ENCODE data around the gene USP40. TPM values are rescaled to one million over a fixed set of nuclear protein-coding genes. Genes with fewer than 3 reads are reported as not detected.

Gene USP40
- total RNA-seq, 4 donors from 2014 or later, result 41.7 to 68.0 (median 54.2) TPM

- Histone ChIP-seq H3K27me3 (no peaks in the 10 kb centered on the region), H3K36me3 (peaks cover 0 to 57% (median 3%) of the 10 kb centered on the region in 3 donors)
- TF ChIP-seq CTCF (IDR thresholded peaks at IDR 0.05), result no peak
- TF ChIP-seq EP300 (IDR thresholded peaks at IDR 0.05), result no peak
- TF ChIP-seq POLR2A (IDR thresholded peaks at IDR 0.05), result no peak
Observed at GRCh38 chr2:233436691-233437438, 129.7 kb downstream of the USP40 start.

DNA sequence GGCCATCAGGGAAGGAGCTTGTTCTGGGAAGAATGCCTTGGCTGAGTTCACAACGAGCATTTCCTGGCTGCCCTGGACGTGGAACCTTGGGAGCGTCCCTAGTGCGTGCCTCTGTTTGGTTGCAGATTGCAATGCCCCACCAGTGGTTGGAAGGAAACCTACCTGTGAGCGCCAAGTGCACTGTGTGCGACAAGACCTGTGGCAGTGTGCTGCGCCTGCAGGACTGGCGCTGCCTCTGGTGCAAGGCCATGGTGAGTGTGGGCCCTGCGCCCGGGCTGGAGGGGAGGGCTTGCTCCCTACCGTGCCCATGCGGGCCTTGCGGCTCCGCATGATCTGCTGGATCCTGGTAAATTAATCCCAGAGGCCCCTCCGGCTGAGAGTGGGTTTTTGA is 130.4 kb downstream of the USP40 start:
- H3K9me3 ChIP-seq, result no peaks in the 10 kb centered on the region
- H3K27ac ChIP-seq, result no peak overlapping the region
- no peak overlapping the region for H3K4me3 ChIP-seq
- no peaks in the 10 kb centered on the region for H3K27me3 ChIP-seq
- no peak for DNase-seq (ENCODE audit: low spot score in 2 of 2)
- WGBS, 2 donors, result 93 to 95% methylated on average over 6 to 15 of the region's 15 CpGs
- H3K4me1 ChIP-seq, result no peaks in the 10 kb centered on the region
- H3K36me3 ChIP-seq, result peaks cover 0 to 54% (median 3%) of the 10 kb centered on the region in 3 donors
- TF ChIP-seq POLR2A (IDR thresholded peaks at IDR 0.05) (no peak), CTCF (IDR thresholded peaks at IDR 0.05) (no peak), EP300 (IDR thresholded peaks at IDR 0.05) (no peak)

More at GRCh38 chr2:233436691-233437438, 129.7 kb downstream of the USP40 start:
- no peak overlapping the region for H3K27ac ChIP-seq
- no peak for DNase-seq (ENCODE audit: low spot score in 2 of 2)
- H3K4me1 ChIP-seq, result no peaks in the 10 kb centered on the region
- no peaks in the 10 kb centered on the region for H3K9me3 ChIP-seq
- H3K4me3 ChIP-seq, result no peak overlapping the region
- 93% methylated on average over 15 to 16 of the region's 17 CpGs for WGBS, 2 donors

DNA sequence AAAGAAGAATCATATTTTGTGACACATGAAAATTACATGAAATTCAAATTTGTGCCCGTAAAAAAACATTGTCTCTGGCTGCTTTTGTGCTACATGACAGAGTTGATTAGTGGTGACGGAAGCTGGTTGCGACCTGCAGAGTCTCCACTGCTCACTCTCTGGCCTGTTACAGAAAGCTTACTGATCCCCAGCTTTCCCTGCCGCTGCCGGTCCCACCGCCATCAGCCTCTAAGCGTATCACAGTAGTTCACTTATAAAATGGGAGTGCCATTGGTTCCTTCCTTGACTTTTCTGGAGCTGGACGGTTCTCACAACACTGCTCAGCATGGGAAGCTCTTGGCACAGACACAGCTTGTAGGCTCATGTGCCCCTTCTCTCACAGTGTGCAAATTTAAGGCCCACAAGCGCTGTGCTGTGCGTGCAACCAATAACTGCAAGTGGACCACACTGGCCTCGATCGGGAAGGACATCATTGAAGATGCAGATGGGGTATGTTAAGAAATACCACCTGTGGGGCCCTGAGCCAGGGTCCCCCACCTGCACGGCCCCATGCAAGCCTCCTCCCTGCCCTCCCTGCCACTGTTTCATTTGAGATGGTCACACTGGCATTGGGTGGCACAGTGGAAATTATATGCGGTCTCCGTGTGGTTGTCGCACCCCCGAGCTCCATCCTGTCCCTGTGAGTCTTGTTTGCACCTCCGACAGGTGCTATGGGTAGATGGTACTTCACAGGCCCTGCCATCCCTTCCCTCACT is 131.0 kb downstream of the USP40 start:
- 89 to 92% methylated on average over 18 of the region's 18 CpGs for WGBS, 2 donors

DNA sequence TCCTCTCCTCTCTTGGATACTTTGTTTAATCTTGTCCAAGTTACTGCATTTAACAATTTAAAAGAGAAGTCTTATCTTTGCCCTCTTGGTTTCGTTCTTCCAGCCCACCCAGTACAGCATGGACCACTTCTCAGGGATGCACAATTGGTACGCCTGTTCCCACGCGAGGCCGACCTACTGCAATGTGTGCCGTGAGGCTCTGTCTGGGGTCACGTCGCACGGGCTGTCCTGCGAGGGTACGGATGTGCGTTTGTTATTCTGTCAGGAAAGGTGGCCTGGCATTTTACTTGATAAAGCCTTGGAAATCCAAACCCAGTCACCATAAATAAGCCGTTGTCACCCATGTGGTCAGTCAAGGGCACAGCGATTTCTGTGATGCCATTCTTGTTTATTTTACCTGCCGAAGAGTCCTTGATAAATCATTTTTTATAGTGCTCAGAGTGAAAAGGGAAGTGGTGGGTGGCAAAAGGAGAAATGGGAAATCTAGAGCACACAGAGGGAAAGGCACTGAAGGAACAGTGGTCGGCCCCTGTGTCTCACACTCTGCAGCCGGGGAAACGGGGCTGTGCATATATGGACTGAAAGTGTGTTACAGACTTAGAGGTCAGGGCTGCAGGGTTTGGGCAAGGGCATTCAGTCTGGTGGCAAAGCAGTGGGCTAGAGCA is 131.8 kb downstream of the USP40 start:
- Histone ChIP-seq H3K4me3 (no peak overlapping the region), H3K27ac (no peak overlapping the region), H3K4me1 (no peaks in the 10 kb centered on the region), H3K27me3 (no peaks in the 10 kb centered on the region), H3K36me3 (peaks cover 0 to 43% (median 3%) of the 10 kb centered on the region in 3 donors), H3K9me3 (no peaks in the 10 kb centered on the region)
- WGBS, 2 donors, result 88 to 89% methylated on average over 18 of the region's 18 CpGs
- no peak for DNase-seq (ENCODE audit: low spot score in 2 of 2)
- TF ChIP-seq EP300 (IDR thresholded peaks at IDR 0.05), result no peak
- no peak for TF ChIP-seq CTCF (IDR thresholded peaks at IDR 0.05)
- no peak for TF ChIP-seq POLR2A (IDR thresholded peaks at IDR 0.05)

More for the DNA sequence above, 131.0 kb downstream of the USP40 start:
- DNase-seq (ENCODE audit: low spot score in 2 of 2), result no peak
- Histone ChIP-seq H3K36me3 (peaks cover 0 to 51% (median 3%) of the 10 kb centered on the region in 3 donors), H3K27ac (no peak overlapping the region), H3K4me3 (no peak overlapping the region), H3K9me3 (no peaks in the 10 kb centered on the region), H3K27me3 (no peaks in the 10 kb centered on the region), H3K4me1 (no peaks in the 10 kb centered on the region)
- TF ChIP-seq EP300 (IDR thresholded peaks at IDR 0.05), result no peak
- no peak for TF ChIP-seq CTCF (IDR thresholded peaks at IDR 0.05)
- TF ChIP-seq POLR2A (IDR thresholded peaks at IDR 0.05), result no peak
